Osteoblast (primary cell): Measurements from ENCODE around the gene GREB1. TPM values are rescaled to one million over a fixed set of nuclear protein-coding genes. Genes with fewer than 3 reads are reported as not detected.

Experiments
- DNase-seq: peaks from one replicate; pipeline ENCODE4 v3.0.0; 2011; ENCODE audit warnings: low spot score, mixed read lengths; ENCODE audit not compliant: insufficient read length; ENCODE audit errors: missing footprints
- H2AFZ ChIP-seq: 2 replicates; pipeline ENCODE4 v1.6.0; 2011; ENCODE audit warnings: mild to moderate bottlenecking, low read length
- H3K27ac ChIP-seq: 2 replicates; pipeline ENCODE4 v1.5.1; 2011; ENCODE audit warnings: mild to moderate bottlenecking, low read depth, low read length, moderate library complexity
- H3K27me3 ChIP-seq: 2 replicates; pipeline ENCODE4 v1.6.0; 2012; ENCODE audit warnings: mild to moderate bottlenecking, control low read depth, inconsistent platforms, low read length, moderate library complexity; ENCODE audit not compliant: insufficient read depth
- H3K36me3 ChIP-seq: 2 replicates; pipeline ENCODE4 v1.5.1; 2011; ENCODE audit warnings: mild to moderate bottlenecking, low read length, control low read depth, moderate library complexity; ENCODE audit not compliant: insufficient read depth
- H3K4me1 ChIP-seq: 2 replicates; pipeline ENCODE4 v1.5.1; 2011; ENCODE audit warnings: mild to moderate bottlenecking, low read length, control low read depth, moderate library complexity; ENCODE audit not compliant: insufficient read depth
- H3K4me2 ChIP-seq: 2 replicates; pipeline ENCODE4 v1.6.0; 2011; ENCODE audit warnings: mild to moderate bottlenecking, low read length; ENCODE audit not compliant: insufficient read depth
- H3K4me3 ChIP-seq: fragments of 200-600 bp; sonication (generic); 3 replicates; pipeline ENCODE4 v1.5.1; 2012; ENCODE audit warnings: mild to moderate bottlenecking, low read length, inconsistent platforms; ENCODE audit not compliant: insufficient read depth
- H3K79me2 ChIP-seq: 2 replicates; pipeline ENCODE4 v1.6.0; 2012; ENCODE audit warnings: mild to moderate bottlenecking, low read length, control low read depth, inconsistent platforms; ENCODE audit not compliant: insufficient read depth
- H3K9me3 ChIP-seq: 2 replicates; pipeline ENCODE4 v1.5.1; 2011; ENCODE audit warnings: low read depth, low read length, control low read depth
- H4K20me1 ChIP-seq: 2 replicates; pipeline ENCODE4 v1.6.0; 2012; ENCODE audit warnings: mild to moderate bottlenecking, low read length, control low read depth; ENCODE audit not compliant: insufficient read depth
- total RNA-seq: library from RNA; depleted of rRNA; stranded (reverse); fragments of >200 nt; gene quantifications from 2 replicates; pipeline ENCODE4 v1.2.3, GENCODE V29; 2012
- TF ChIP-seq, protein P1 (sequence below): IDR thresholded peaks from 2 replicates; pipeline ENCODE4 v1.5.1; 2011; ENCODE audit warnings: mild to moderate bottlenecking, low read depth, low read length, moderate library complexity; ENCODE audit errors: extremely low read depth

The GREB1 gene
- total RNA-seq, 1 donor, result 1.1 TPM

DNA sequence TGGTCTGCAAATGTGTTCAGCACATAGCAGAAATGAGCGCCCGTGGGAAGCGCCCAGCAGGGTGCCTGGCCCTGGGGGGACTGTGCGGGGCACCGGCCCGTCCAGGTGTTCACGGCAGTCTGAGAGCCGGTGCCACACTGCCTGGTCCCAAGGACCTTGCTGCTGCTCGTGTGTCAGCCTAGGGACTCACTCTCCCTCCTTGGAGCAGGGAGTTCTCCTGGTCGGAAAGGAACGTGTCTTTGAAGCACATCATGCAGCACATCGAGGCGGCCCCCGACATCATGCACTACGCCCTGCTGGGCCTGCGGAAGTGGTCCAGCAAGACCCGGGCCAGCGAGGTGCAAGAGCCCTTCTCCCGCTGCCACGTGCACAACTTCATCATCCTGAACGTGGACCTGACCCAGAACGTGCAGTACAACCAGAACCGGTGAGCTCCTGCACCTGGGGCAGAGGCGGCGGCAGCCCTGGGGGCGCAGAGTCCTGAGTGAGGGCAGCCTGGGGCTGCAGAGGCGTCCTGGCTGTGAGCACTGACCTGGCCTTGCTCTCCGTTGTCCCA is 100.2 kb downstream of the GREB1 start:
- H3K9me3 ChIP-seq, result no peaks in the 10 kb centered on the region
- H3K4me3 ChIP-seq, result no peak overlapping the region
- TF ChIP-seq, protein P1, sequence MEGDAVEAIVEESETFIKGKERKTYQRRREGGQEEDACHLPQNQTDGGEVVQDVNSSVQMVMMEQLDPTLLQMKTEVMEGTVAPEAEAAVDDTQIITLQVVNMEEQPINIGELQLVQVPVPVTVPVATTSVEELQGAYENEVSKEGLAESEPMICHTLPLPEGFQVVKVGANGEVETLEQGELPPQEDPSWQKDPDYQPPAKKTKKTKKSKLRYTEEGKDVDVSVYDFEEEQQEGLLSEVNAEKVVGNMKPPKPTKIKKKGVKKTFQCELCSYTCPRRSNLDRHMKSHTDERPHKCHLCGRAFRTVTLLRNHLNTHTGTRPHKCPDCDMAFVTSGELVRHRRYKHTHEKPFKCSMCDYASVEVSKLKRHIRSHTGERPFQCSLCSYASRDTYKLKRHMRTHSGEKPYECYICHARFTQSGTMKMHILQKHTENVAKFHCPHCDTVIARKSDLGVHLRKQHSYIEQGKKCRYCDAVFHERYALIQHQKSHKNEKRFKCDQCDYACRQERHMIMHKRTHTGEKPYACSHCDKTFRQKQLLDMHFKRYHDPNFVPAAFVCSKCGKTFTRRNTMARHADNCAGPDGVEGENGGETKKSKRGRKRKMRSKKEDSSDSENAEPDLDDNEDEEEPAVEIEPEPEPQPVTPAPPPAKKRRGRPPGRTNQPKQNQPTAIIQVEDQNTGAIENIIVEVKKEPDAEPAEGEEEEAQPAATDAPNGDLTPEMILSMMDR, result no peak
- H3K4me1 ChIP-seq, result no peaks in the 10 kb centered on the region
- no peaks in the 10 kb centered on the region for H3K36me3 ChIP-seq
- H3K4me2 ChIP-seq, result no peak overlapping the region
- no peak overlapping the region for H3K27ac ChIP-seq
- H4K20me1 ChIP-seq, result no peaks in the 10 kb centered on the region
- peaks cover 4% of the 10 kb centered on the region for H3K27me3 ChIP-seq
- peak; percentile 34 for DNase-seq
- H2AFZ ChIP-seq, result no peak overlapping the region
- no peaks in the 10 kb centered on the region for H3K79me2 ChIP-seq

- no peaks in the 10 kb centered on the region for H3K79me2 ChIP-seq
- H3K4me1 ChIP-seq, result no peaks in the 10 kb centered on the region
- no peak overlapping the region for H3K27ac ChIP-seq
- peaks cover 4% of the 10 kb centered on the region for H3K27me3 ChIP-seq
- no peaks in the 10 kb centered on the region for H4K20me1 ChIP-seq
- no peak overlapping the region for H3K4me2 ChIP-seq
- no peak overlapping the region for H2AFZ ChIP-seq
- peak; percentile 42 for DNase-seq
- TF ChIP-seq, protein P1, result no peak
- H3K9me3 ChIP-seq, result no peaks in the 10 kb centered on the region
- no peak overlapping the region for H3K4me3 ChIP-seq
- H3K36me3 ChIP-seq, result no peaks in the 10 kb centered on the region
Measured at GRCh38 chr2:11634584-11634983, 100.7 kb downstream of the GREB1 start.

DNA sequence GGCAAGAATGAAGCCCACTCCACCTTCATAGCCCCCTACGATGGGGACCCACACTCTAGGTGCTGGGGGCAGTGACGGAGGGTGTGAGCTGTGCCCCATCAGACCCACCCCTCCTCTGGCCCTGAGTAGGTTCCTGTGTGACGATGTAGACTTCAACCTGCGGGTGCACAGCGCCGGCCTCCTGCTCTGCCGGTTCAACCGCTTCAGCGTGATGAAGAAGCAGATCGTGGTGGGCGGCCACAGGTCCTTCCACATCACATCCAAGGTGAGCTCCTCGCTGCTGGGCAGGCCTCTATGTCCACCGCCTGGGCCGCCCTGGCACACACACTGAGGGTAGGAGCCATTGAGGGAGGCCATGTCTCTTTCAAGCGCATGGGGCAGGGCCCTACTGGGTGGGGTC is 101.3 kb downstream of the GREB1 start:
- TF ChIP-seq, protein P1, result no peak
- Histone ChIP-seq H3K27me3 (peaks cover 4% of the 10 kb centered on the region), H4K20me1 (no peaks in the 10 kb centered on the region), H3K79me2 (no peaks in the 10 kb centered on the region), H3K4me2 (no peak overlapping the region), H3K4me3 (no peak overlapping the region), H3K9me3 (no peaks in the 10 kb centered on the region), H3K27ac (no peak overlapping the region), H2AFZ (no peak overlapping the region), H3K36me3 (no peaks in the 10 kb centered on the region), H3K4me1 (no peaks in the 10 kb centered on the region)
- peak; percentile 76 for DNase-seq

- no peak overlapping the region for H3K4me3 ChIP-seq
- H4K20me1 ChIP-seq, result no peaks in the 10 kb centered on the region
- no peaks in the 10 kb centered on the region for H3K9me3 ChIP-seq
- H3K79me2 ChIP-seq, result no peaks in the 10 kb centered on the region
- TF ChIP-seq, protein P1, result no peak
- peaks cover 4% of the 10 kb centered on the region for H3K27me3 ChIP-seq
- H3K27ac ChIP-seq, result no peak overlapping the region
- no peak overlapping the region for H2AFZ ChIP-seq
- H3K36me3 ChIP-seq, result no peaks in the 10 kb centered on the region
- peak; percentile 55 for DNase-seq
- no peaks in the 10 kb centered on the region for H3K4me1 ChIP-seq
- H3K4me2 ChIP-seq, result no peak overlapping the region
Measured at GRCh38 chr2:11636593-11637295, 102.9 kb downstream of the GREB1 start.
